HG02970 (cell line): ENCODE measurements around the gene NCAM1.

Experiments used
- ATAC-seq: cut with Tn5 transposase; IDR thresholded peaks from one replicate; pipeline ENCODE4 v1.9.1; 2021; ENCODE audit warnings: mild to moderate bottlenecking, moderate library complexity, moderate number of reproducible peaks; ENCODE audit not compliant: unreplicated experiment, low FRiP score

The NCAM1 gene

GRCh38 chr11:113243696-113244095 lies 282.5 kb downstream of the NCAM1 start:
- ATAC-seq, result no peak

- no peak for ATAC-seq
Measured at GRCh38 chr11:113245216-113245615, 284.0 kb downstream of the NCAM1 start.

- no peak for ATAC-seq
Measured at GRCh38 chr11:113247221-113247620, 286.0 kb downstream of the NCAM1 start.

GRCh38 chr11:113247966-113248365 lies 286.7 kb downstream of the NCAM1 start:
- no peak for ATAC-seq

- no peak for ATAC-seq
Measured at GRCh38 chr11:113248702-113249490, 287.7 kb downstream of the NCAM1 start.

- no peak for ATAC-seq
Measured at GRCh38 chr11:113249491-113249763, 288.2 kb downstream of the NCAM1 start.

- no peak for ATAC-seq
Measured at GRCh38 chr11:113249786-113250185, 288.6 kb downstream of the NCAM1 start.

GRCh38 chr11:113251281-113251680 lies 290.1 kb downstream of the NCAM1 start:
- no peak for ATAC-seq

GRCh38 chr11:113253406-113253805 lies 292.2 kb downstream of the NCAM1 start:
- no peak for ATAC-seq

GRCh38 chr11:113255096-113255495 lies 293.9 kb downstream of the NCAM1 start:
- ATAC-seq, result no peak

GRCh38 chr11:113255741-113256140 lies 294.5 kb downstream of the NCAM1 start:
- ATAC-seq, result no peak

- no peak for ATAC-seq
Measured at GRCh38 chr11:113256431-113257202, 295.4 kb downstream of the NCAM1 start.

GRCh38 chr11:113260096-113260425 lies 298.8 kb downstream of the NCAM1 start:
- ATAC-seq, result no peak

- no peak for ATAC-seq
Measured at GRCh38 chr11:113260541-113260940, 299.3 kb downstream of the NCAM1 start.

- ATAC-seq, result no peak
Measured at GRCh38 chr11:113261709-113262475, 300.7 kb downstream of the NCAM1 start.

GRCh38 chr11:113262594-113262993 lies 301.4 kb downstream of the NCAM1 start:
- no peak for ATAC-seq

GRCh38 chr11:113263458-113264259 lies 302.4 kb downstream of the NCAM1 start:
- no peak for ATAC-seq

- ATAC-seq, result no peak
Measured at GRCh38 chr11:113265362-113265761, 304.1 kb downstream of the NCAM1 start.

GRCh38 chr11:113267493-113267892 lies 306.3 kb downstream of the NCAM1 start:
- ATAC-seq, result no peak

- ATAC-seq, result no peak
Measured at GRCh38 chr11:113269096-113269495, 307.9 kb downstream of the NCAM1 start.

- no peak for ATAC-seq
Measured at GRCh38 chr11:113269636-113270035, 308.4 kb downstream of the NCAM1 start.
